K562 (cell line): ENCODE data around the gene MAP3K13. TPM values are rescaled to one million over a fixed set of nuclear protein-coding genes. Genes with fewer than 3 reads are reported as not detected.

Source experiments
- ATAC-seq: fragments of 200-7000 bp; cut with Tn5 transposase; 3 replicates; pipeline ENCODE4 v1.9.1; 2020; ENCODE audit warnings: moderate library complexity
- BruUV-seq: library from RNA; stranded (reverse); fragments of 400-500 nt; replicated peaks from 2 replicates; lab custom pipeline; 2021; lab: Mats Ljungman, UMichigan
- CTCF ChIA-PET: fragments of 300-600 bp; formaldehyde crosslinking; extraction: SDS; loops from one replicate; lab custom pipeline; 2021; ENCODE audit warnings: low intra/inter-chr PET ratio; lab: Yijun Ruan, JAX
- POLR2A ChIA-PET: fragments of 300-600, 350-650 bp; sonication (Branson Sonifier 250); formaldehyde crosslinking; extraction: SDS; loops from one replicate; lab custom pipeline; 2021; ENCODE audit warnings: antibody characterized with exemption, inconsistent platforms; lab: Yijun Ruan, JAX
- DNase-seq, 4 experiments: peaks; one replicate each; pipeline versions ENCODE4 v3.0.0 to v3.0.0-alpha.2; 2011 to 2018; ENCODE audit warnings: low spot score in 3 of 4, mixed read lengths in 3 of 4; ENCODE audit errors: extremely low read depth in 1 of 4
- FAIRE-seq: peaks from 2 replicates; lab custom pipeline; 2011; peaks lifted over from hg19 to GRCh38; lab: Jason Lieb, UNC
- H2AFZ ChIP-seq: 2 replicates; pipeline ENCODE4 v1.6.0; 2011; ENCODE audit warnings: low read depth, low read length, control low read depth, inconsistent platforms
- H3K27ac ChIP-seq: fragments of 200-600 bp; 3 replicates; pipeline ENCODE4 v1.8.0; 2011; ENCODE audit warnings: low read depth, mild to moderate bottlenecking, control low read depth, inconsistent platforms, low read length, moderate library complexity, mixed read lengths; ENCODE audit errors: extremely low read depth
- H3K27me3 ChIP-seq, 2 experiments: fragments of 300-600 bp in 1 of 2; 2 replicates in 1 of 2; 3 replicates in 1 of 2; pipeline versions ENCODE4 v1.6.0 to v1.8.0; 2011; ENCODE audit warnings: inconsistent platforms in 2 of 2, low read length in 2 of 2, mild to moderate bottlenecking in 1 of 2, mixed read lengths in 1 of 2, moderate library complexity in 1 of 2; ENCODE audit not compliant: control insufficient read depth in 2 of 2, insufficient read depth in 2 of 2
- H3K36me3 ChIP-seq: fragments of 300-600 bp; 3 replicates; pipeline ENCODE4 v1.8.0; 2011; ENCODE audit warnings: mild to moderate bottlenecking, low read length, inconsistent platforms; ENCODE audit not compliant: control insufficient read depth, insufficient read depth
- H3K4me1 ChIP-seq, 2 experiments: fragments of 200-600 bp in 1 of 2; replicated peaks in 1 of 2; 2 replicates in 1 of 2; 3 replicates in 1 of 2; pipeline versions ENCODE4 v1.5.1 to v1.8.0; 2011; ENCODE audit warnings: inconsistent platforms in 2 of 2, low read length in 2 of 2, mild to moderate bottlenecking in 1 of 2, mixed read lengths in 1 of 2, moderate library complexity in 1 of 2; ENCODE audit not compliant: control insufficient read depth in 2 of 2, insufficient read depth in 2 of 2
- H3K4me2 ChIP-seq: 2 replicates; pipeline ENCODE4 v1.6.1; 2011; ENCODE audit warnings: low read length, control low read depth, inconsistent platforms, mixed read lengths; ENCODE audit not compliant: insufficient read depth
- H3K4me3 ChIP-seq: fragments of 200-600 bp; sonication (generic), shearing (Covaris generic); 2 replicates; pipeline ENCODE4 v1.5.1; 2016; ENCODE audit warnings: control low read depth, inconsistent platforms
- H3K79me2 ChIP-seq: fragments of 200-600 bp; 3 replicates; pipeline ENCODE4 v1.8.0; 2011; ENCODE audit warnings: low read length, inconsistent platforms; ENCODE audit not compliant: control insufficient read depth, insufficient read depth
- H3K9ac ChIP-seq, 2 experiments: 2 replicates each; pipeline versions ENCODE4 v1.6.0 to v1.6.1; 2011; ENCODE audit warnings: low read depth in 2 of 2, low read length in 2 of 2, control low read depth in 1 of 2, inconsistent platforms in 1 of 2, mild to moderate bottlenecking in 1 of 2, mixed read lengths in 1 of 2; ENCODE audit not compliant: insufficient read depth in 1 of 2
- H3K9me1 ChIP-seq: one replicate; pipeline ENCODE4 v1.6.0; 2011; ENCODE audit warnings: inconsistent platforms, mild to moderate bottlenecking, low read length, moderate library complexity; ENCODE audit not compliant: control insufficient read depth, insufficient read depth
- H3K9me3 ChIP-seq: replicated peaks from 2 replicates; pipeline ENCODE4 v1.5.1; 2011; ENCODE audit warnings: low read depth, low read length, inconsistent platforms; ENCODE audit not compliant: control insufficient read depth, insufficient read depth
- H4K20me1 ChIP-seq: replicated peaks from 2 replicates; pipeline ENCODE4 v1.6.1; 2011; ENCODE audit warnings: low read length, inconsistent platforms, mixed read lengths; ENCODE audit not compliant: control insufficient read depth, insufficient read depth
- C11orf30 ChIP-seq: fragments of 450-650 bp; IDR thresholded peaks from 2 replicates; pipeline ENCODE4 v1.6.1; 2016; ENCODE audit warnings: low read depth, mild to moderate bottlenecking
- CBFA2T2 ChIP-seq: fragments of 450-650 bp; conservative IDR thresholded peaks from 2 replicates; pipeline ENCODE4 v1.6.1; 2017; ENCODE audit warnings: mild to moderate bottlenecking
- E2F6 ChIP-seq, 2 experiments: IDR thresholded peaks; 2 replicates each; pipeline ENCODE4 v1.6.1; 2011; ENCODE audit warnings: borderline replicate concordance in 1 of 2, control low read depth in 1 of 2, low read depth in 1 of 2, low read length in 1 of 2, mild to moderate bottlenecking in 1 of 2, mixed read lengths in 1 of 2, moderate library complexity in 1 of 2; ENCODE audit not compliant: insufficient read depth in 1 of 2, insufficient read length in 1 of 2, poor library complexity in 1 of 2, severe bottlenecking in 1 of 2; ENCODE audit errors: extremely low read depth in 1 of 2
- MECOM ChIP-seq: fragments of 250-450 bp; sonication (Bioruptor Pico); IDR thresholded peaks from 2 replicates; pipeline ENCODE4 v1.8.0; 2022; ENCODE audit warnings: inconsistent platforms
- MNT ChIP-seq, 2 experiments: fragments of 450-650 bp; conservative IDR thresholded peaks; 2 replicates each; pipeline ENCODE4 v1.6.1; 2017; ENCODE audit warnings: mild to moderate bottlenecking in 2 of 2, moderate library complexity in 2 of 2
- PCBP2 ChIP-seq: fragments of 200-400 bp; formaldehyde crosslinking; IDR thresholded peaks from 2 replicates; pipeline ENCODE4 v1.6.1; 2018; ENCODE audit warnings: low read length, low read depth, mild to moderate bottlenecking, moderate library complexity; ENCODE audit not compliant: poor library complexity, severe bottlenecking
- PKNOX1 ChIP-seq: fragments of 450-650 bp; IDR thresholded peaks from 2 replicates; pipeline ENCODE4 v1.6.1; 2016
- TAL1 ChIP-seq: fragments of 450-650 bp; IDR thresholded peaks from 2 replicates; pipeline ENCODE4 v1.6.1; 2016; ENCODE audit warnings: mild to moderate bottlenecking
- TCF3 ChIP-seq: sonication (generic); formaldehyde crosslinking; IDR thresholded peaks from 2 replicates; pipeline ENCODE4 v1.4.0; 2020; ENCODE audit warnings: mild to moderate bottlenecking, missing genetic modification reagents
- ZNF830 ChIP-seq: fragments of 250-450 bp; sonication (Bioruptor Pico); IDR thresholded peaks from 2 replicates; pipeline ENCODE4 v1.5.0; 2021; ENCODE audit warnings: mild to moderate bottlenecking
- WGBS: fragments of 100-300 bp; shearing (Covaris generic); methylation state at CpG from one replicate; pipeline ENCODE4 v1.1.6; 2016; ENCODE audit warnings: low coverage, mixed read lengths; ENCODE audit not compliant: insufficient coverage; ENCODE audit errors: missing lambda C conversion rate; 5-methylcytosine and 5-hydroxymethylcytosine counted together
- in situ Hi-C: fragments of 300-500 bp; cut with MboI; formaldehyde crosslinking; loops from 4 replicates; pipeline ENCODE4 v1.15.0; 2018; ENCODE audit warnings: inconsistent platforms, mixed read lengths
- intact Hi-C: fragments of 100-400 bp; cut with micrococcal nuclease; formaldehyde crosslinking; loops from 2 replicates; pipeline ENCODE4 v1.14.2; 2022
- polyA plus RNA-seq, 8 experiments: library from polyadenylated mRNA; depleted of rRNA in 4 of 8; stranded (reverse) in 5 of 8; unstranded in 3 of 8; fragments of >200 nt; fragmentation: Nextera tagmentation in 2 of 8; fragmentation: Illumina TruSeq in 1 of 8; extraction: Ambion mirVana in 2 of 8; extraction: Trizol in 1 of 8; gene quantifications; 2 replicates each; pipeline versions ENCODE4 v1.2.1 to v1.2.3, GENCODE V29; 2011 to 2014; ENCODE audit warnings: inconsistent platforms in 1 of 8, missing spikeins in 1 of 8
- total RNA-seq, 7 experiments: library from RNA; depleted of rRNA in 6 of 7; stranded (reverse); fragments of >200 nt in 6 of 7; fragmentation: Illumina TruSeq in 2 of 7; extraction: Trizol in 2 of 7; gene quantifications; 2 replicates each; pipeline versions ENCODE4 v1.2.1 to v1.2.3, GENCODE V29; 2011 to 2021; ENCODE audit warnings: low replicate concordance in 1 of 7

The MAP3K13 gene
- total and polyA plus RNA-seq, 9 of the 15 experiments (the other 6 are each of a cell fraction or from before 2014, with no cell fraction given): 0.04 to 0.32 (median 0.15) TPM; not detected in 2

GRCh38 chr3:185507883-185508282 is 144.9 kb downstream of the MAP3K13 start:
- Histone ChIP-seq H2AFZ (peak overlapping the region; percentile 81), H3K4me3 (no peak overlapping the region), H4K20me1 (no peaks in the 10 kb centered on the region), H3K36me3 (no peaks in the 10 kb centered on the region), H3K27ac (no peak overlapping the region), H3K27me3 (no peaks in the 10 kb centered on the region), H3K4me1 (peaks cover 15 to 18% of the 10 kb centered on the region in 2 experiments), H3K4me2 (no peak overlapping the region), H3K9me1 (no peaks in the 10 kb centered on the region), H3K79me2 (no peaks in the 10 kb centered on the region), H3K9me3 (no peaks in the 10 kb centered on the region), H3K9ac (no peak overlapping the region)
- ChIA-PET POLR2A (interaction anchor here (0.6 to 1.6 kb wide), 3 partner anchors 9 to 20 kb away, joined by 3 to 7 read pairs (median 3); partner anchors contain the start of gene TMEM41A), CTCF (no interaction called here)
- BruUV-seq: no TSS peak
- intact Hi-C loops: no loop called here
- 18% methylated on average over 6 of the region's 6 CpGs for WGBS
- DNase-seq (peak in 2 of 4 experiments; percentile 24 to 47), ATAC-seq (peak; percentile 47), FAIRE-seq (no peak)
- in situ Hi-C loops: no loop called here
- no peak for TF ChIP-seq C11orf30
- peak; percentile 93 for TF ChIP-seq MECOM
- 0 out of 2 replicates have a peak, but pooled peaks have one; percentile 16 for TF ChIP-seq CBFA2T2
- TF ChIP-seq TCF3 (CRISPR knock-in tag): peak; percentile 51; the same call in 1 of the 2 replicates
- TF ChIP-seq PKNOX1: peak; percentile 31; the same call in 1 of the 2 replicates
- TF ChIP-seq E2F6 (IDR thresholded peaks at IDR 0.05; ENCODE audit: borderline replicate concordance in 1 of 2, extremely low read depth in 1 of 2, insufficient read depth in 1 of 2, insufficient read length in 1 of 2, low read depth in 1 of 2, low read length in 1 of 2, poor library complexity in 1 of 2, severe bottlenecking in 1 of 2): peak in 1 of 2 experiments; percentile 33
- peak in 1 of 2 experiments; percentile 50; a peak in 3 of 4 replicates for TF ChIP-seq MNT (conservative IDR thresholded peaks at IDR 0.05)
- 0 out of 2 replicates have a peak, but pooled peaks have one; percentile 22 for TF ChIP-seq TAL1
- no peak for TF ChIP-seq ZNF830 (CRISPR knock-in tag)
- TF ChIP-seq PCBP2: no peak
